ENCODE results near the gene EZH1.

EZH1 gene

GRCh38 chr17:42653179-42654124, 91.4 kb downstream of the EZH1 start:
- TF ChIP-seq CEBPB (IDR thresholded peaks at IDR 0.05) = no peak
- no peak for TF ChIP-seq NFIC (IDR thresholded peaks at IDR 0.05)
- TF ChIP-seq EGR1 (IDR thresholded peaks at IDR 0.05) = no peak
- TF ChIP-seq FOXM1 (IDR thresholded peaks at IDR 0.05; ENCODE audit: borderline replicate concordance, low read depth) = no peak
- no peak for TF ChIP-seq RAD21 (IDR thresholded peaks at IDR 0.05; ENCODE audit: low read depth)
- no peak for TF ChIP-seq EP300 (IDR thresholded peaks at IDR 0.05; ENCODE audit: borderline replicate concordance)
- TF ChIP-seq, protein P1, sequence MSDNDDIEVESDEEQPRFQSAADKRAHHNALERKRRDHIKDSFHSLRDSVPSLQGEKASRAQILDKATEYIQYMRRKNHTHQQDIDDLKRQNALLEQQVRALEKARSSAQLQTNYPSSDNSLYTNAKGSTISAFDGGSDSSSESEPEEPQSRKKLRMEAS (IDR thresholded peaks at IDR 0.05) = no peak
- TF ChIP-seq REST (IDR thresholded peaks at IDR 0.05; ENCODE audit: low read depth) = no peak

- TF ChIP-seq EGR1 (IDR thresholded peaks at IDR 0.05) = no peak
- no peak for TF ChIP-seq FOXM1 (IDR thresholded peaks at IDR 0.05; ENCODE audit: borderline replicate concordance, low read depth)
- no peak for TF ChIP-seq CEBPB (IDR thresholded peaks at IDR 0.05)
- TF ChIP-seq REST (IDR thresholded peaks at IDR 0.05; ENCODE audit: low read depth) = no peak
- no peak for TF ChIP-seq ZBTB7A (IDR thresholded peaks at IDR 0.05; ENCODE audit: low read depth)
- no peak for TF ChIP-seq YY1 (IDR thresholded peaks at IDR 0.05; ENCODE audit: low read depth)
- no peak for TF ChIP-seq CREB1 (IDR thresholded peaks at IDR 0.05; ENCODE audit: low read depth)
- TF ChIP-seq USF1 (IDR thresholded peaks at IDR 0.05) = no peak
- TF ChIP-seq, protein P1 (IDR thresholded peaks at IDR 0.05) = no peak
- TF ChIP-seq RAD21 (IDR thresholded peaks at IDR 0.05; ENCODE audit: low read depth) = no peak
- TF ChIP-seq TEAD4 (IDR thresholded peaks at IDR 0.05) = no peak
- no peak for TF ChIP-seq TCF12 (IDR thresholded peaks at IDR 0.05; ENCODE audit: low read depth)
Measured at GRCh38 chr17:42651392-42651791, 93.4 kb downstream of the EZH1 start.

All from Ishikawa (cell line).